WERI-Rb-1 (cell line): ENCODE data around the gene RNASEL.

Experiments
- DNase-seq: peaks from one replicate; pipeline ENCODE4 v3.0.0-alpha.2; 2020
- H3K27ac ChIP-seq: fragments of 250-450 bp; sonication (Bioruptor Pico); 2 replicates; pipeline ENCODE4 v1.5.1; 2020; ENCODE audit warnings: mild to moderate bottlenecking, moderate library complexity
- H3K27me3 ChIP-seq: fragments of 250-450 bp; sonication (Bioruptor Pico); 2 replicates; pipeline ENCODE4 v1.5.1; 2021; ENCODE audit warnings: mild to moderate bottlenecking, low read depth, moderate library complexity; ENCODE audit not compliant: insufficient read depth, severe bottlenecking
- H3K36me3 ChIP-seq: fragments of 250-450 bp; sonication (Bioruptor Pico); 2 replicates; pipeline ENCODE4 v1.5.1; 2020; ENCODE audit warnings: mild to moderate bottlenecking, moderate library complexity
- H3K4me3 ChIP-seq: 2 replicates; pipeline ENCODE4 v1.5.1; 2011; ENCODE audit warnings: low read depth, mild to moderate bottlenecking, control low read depth, low read length
- H3K9me3 ChIP-seq: fragments of 250-450 bp; sonication (Bioruptor Pico); 2 replicates; pipeline ENCODE4 v1.5.1; 2021; ENCODE audit warnings: mild to moderate bottlenecking, moderate library complexity; ENCODE audit not compliant: severe bottlenecking
- CTCF ChIP-seq: IDR thresholded peaks from 2 replicates; pipeline ENCODE4 v1.5.1; 2011; ENCODE audit warnings: low read depth, mild to moderate bottlenecking, control low read depth, inconsistent platforms, low read length

The RNASEL gene

GRCh38 chr1:182608236-182608635 lies 19.2 kb upstream of the RNASEL start:
- Histone ChIP-seq H3K27ac (no peak overlapping the region), H3K36me3 (no peaks in the 10 kb centered on the region), H3K9me3 (no peaks in the 10 kb centered on the region), H3K27me3 (no peaks in the 10 kb centered on the region), H3K4me3 (no peak overlapping the region)
- no peak for TF ChIP-seq CTCF
- no peak for DNase-seq

- Histone ChIP-seq H3K4me3 (no peak overlapping the region), H3K36me3 (no peaks in the 10 kb centered on the region), H3K27ac (no peak overlapping the region), H3K9me3 (no peaks in the 10 kb centered on the region), H3K27me3 (no peaks in the 10 kb centered on the region)
- no peak for DNase-seq
- no peak for TF ChIP-seq CTCF
Observed at GRCh38 chr1:182607566-182607965, 18.5 kb upstream of the RNASEL start.

- no peaks in the 10 kb centered on the region for H3K36me3 ChIP-seq
- no peaks in the 10 kb centered on the region for H3K9me3 ChIP-seq
- TF ChIP-seq CTCF, result no peak
- no peak for DNase-seq
- H3K4me3 ChIP-seq, result no peak within 1 kb of the TSS
- no peaks in the 10 kb centered on the region for H3K27me3 ChIP-seq
- no peak within 1 kb of the TSS for H3K27ac ChIP-seq
Observed at GRCh38 chr1:182604175-182605164, 15.4 kb upstream of the RNASEL start, which contains the start of gene RGS16. RGS16 (minus strand) TSS chr1:182604389; CDS start chr1:182604259, 130 bp downstream.

GRCh38 chr1:182603646-182604174 lies 14.7 kb upstream of the RNASEL start:
- Histone ChIP-seq H3K4me3 (no peak overlapping the region), H3K9me3 (no peaks in the 10 kb centered on the region), H3K36me3 (no peaks in the 10 kb centered on the region), H3K27me3 (no peaks in the 10 kb centered on the region), H3K27ac (no peak overlapping the region)
- DNase-seq, result no peak
- no peak for TF ChIP-seq CTCF

GRCh38 chr1:182602935-182603645 lies 14.0 kb upstream of the RNASEL start:
- H3K27ac ChIP-seq, result no peak overlapping the region

More at GRCh38 chr1:182602935-182603645, 14.0 kb upstream of the RNASEL start:
- no peaks in the 10 kb centered on the region for H3K27me3 ChIP-seq
- H3K9me3 ChIP-seq, result no peaks in the 10 kb centered on the region
- H3K4me3 ChIP-seq, result no peak overlapping the region
- no peak for TF ChIP-seq CTCF
- H3K36me3 ChIP-seq, result no peaks in the 10 kb centered on the region
- DNase-seq, result no peak
